Activated CD4-positive, alpha-beta T cell treated with anti-CD3 and anti-CD28 coated beads, Interleukin-2, amount 10 ng/mL, durations not matched to agents 24 days and 14 days (primary cell): ENCODE measurements around the gene ATP4A. TPM values are rescaled to one million over a fixed set of nuclear protein-coding genes. Genes with fewer than 3 reads are reported as not detected.

Source experiments
- DNase-seq: peaks from one replicate; pipeline ENCODE4 v3.0.0; 2022
- H3K27ac Mint-ChIP-seq: one replicate; pipeline ENCODE4 v1.8.0; 2022; ENCODE audit warnings: mild to moderate bottlenecking, mixed read lengths
- H3K27me3 Mint-ChIP-seq: one replicate; pipeline ENCODE4 v1.8.0; 2022; ENCODE audit warnings: mixed read lengths
- H3K36me3 Mint-ChIP-seq: one replicate; pipeline ENCODE4 v1.8.0; 2022; ENCODE audit warnings: low read depth, mild to moderate bottlenecking, mixed read lengths
- H3K4me1 Mint-ChIP-seq: one replicate; pipeline ENCODE4 v1.8.0; 2021; ENCODE audit warnings: mixed read lengths
- H3K4me3 Mint-ChIP-seq: one replicate; pipeline ENCODE4 v1.8.0; 2022; ENCODE audit warnings: mild to moderate bottlenecking, moderate library complexity, mixed read lengths
- H3K9me3 Mint-ChIP-seq: one replicate; pipeline ENCODE4 v1.8.0; 2021; ENCODE audit warnings: mixed read lengths
- intact Hi-C: fragments of 100-400 bp; cut with micrococcal nuclease; formaldehyde crosslinking; loops from one replicate; pipeline ENCODE4 v1.15.1; 2023
- total RNA-seq: library from RNA; stranded (reverse); gene quantifications from 2 replicates; pipeline ENCODE4 v1.2.3, GENCODE V29; 2022

The ATP4A gene
- total RNA-seq, 1 donor from 2014 or later, result not detected

- H3K4me1 Mint-ChIP-seq, result peaks cover 21% of the 10 kb centered on the region
- no peaks in the 10 kb centered on the region for H3K27me3 Mint-ChIP-seq
- no peak for DNase-seq
- H3K27ac Mint-ChIP-seq, result no peak overlapping the region
- H3K36me3 Mint-ChIP-seq, result peaks cover 17% of the 10 kb centered on the region
- no peaks in the 10 kb centered on the region for H3K9me3 Mint-ChIP-seq
- no peak overlapping the region for H3K4me3 Mint-ChIP-seq
- intact Hi-C loops, result loop anchor here (5.0 kb wide), 4 partner anchors 38 to 167 kb away; partner anchors contain the start of genes DMKN, KMT2B and RBM42
Measured at GRCh38 chr19:35549879-35550523, 13.5 kb downstream of the ATP4A start.

DNA sequence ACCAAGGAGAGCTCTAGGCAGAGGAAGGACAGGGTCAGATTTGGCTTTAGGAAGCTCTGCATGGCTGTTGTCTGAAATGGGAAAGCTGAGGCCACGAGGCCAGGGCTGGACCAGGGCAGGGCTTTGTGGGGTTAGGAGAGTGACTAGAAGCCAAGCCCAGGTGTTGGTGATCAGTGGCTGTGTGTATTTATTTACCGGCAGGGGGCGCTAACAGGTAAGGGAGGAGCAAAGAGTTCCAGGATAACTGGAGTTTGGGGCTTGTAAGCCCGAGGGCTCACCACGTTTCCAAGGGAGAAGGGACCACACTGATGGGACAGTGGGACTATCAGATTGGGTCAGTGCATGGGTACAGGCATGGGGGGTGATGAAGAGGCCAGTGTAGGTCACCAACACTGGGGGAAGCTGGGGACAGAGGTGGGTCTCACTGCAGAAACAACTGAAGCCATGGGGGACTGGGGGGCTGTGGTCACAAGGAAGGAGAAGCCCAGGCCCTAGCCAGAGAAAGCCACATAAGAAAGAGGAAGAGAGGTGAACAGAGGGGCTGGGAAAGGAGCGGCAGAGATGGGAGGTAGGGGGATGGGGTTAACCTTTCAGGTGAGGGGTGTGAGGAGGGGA lies 14.2 kb downstream of the ATP4A start:
- Mint-ChIP-seq H3K36me3 (peaks cover 20% of the 10 kb centered on the region), H3K9me3 (no peaks in the 10 kb centered on the region), H3K4me1 (peaks cover 26% of the 10 kb centered on the region), H3K27me3 (no peaks in the 10 kb centered on the region), H3K4me3 (no peak overlapping the region), H3K27ac (peak overlapping the region; percentile 9)
- DNase-seq, result peak; percentile 89
- intact Hi-C loops, result loop anchor here (5.0 kb wide), 4 partner anchors 37 to 168 kb away; partner anchors contain the start of genes DMKN, KMT2B and RBM42

- H3K4me1 Mint-ChIP-seq, result peaks cover 29% of the 10 kb centered on the region
- H3K27ac Mint-ChIP-seq, result peak overlapping the region; percentile 96
- no peaks in the 10 kb centered on the region for H3K9me3 Mint-ChIP-seq
- peak overlapping the region; percentile 97 for H3K4me3 Mint-ChIP-seq
- H3K36me3 Mint-ChIP-seq, result peaks cover 25% of the 10 kb centered on the region
- DNase-seq, result no peak
- intact Hi-C loops, result loop anchor here (1.0 to 5.0 kb wide), 6 partner anchors 34 to 200 kb away; partner anchors contain the start of genes DMKN, FFAR1, KMT2B and RBM42
- no peaks in the 10 kb centered on the region for H3K27me3 Mint-ChIP-seq
Measured at GRCh38 chr19:35546532-35546931, 16.9 kb downstream of the ATP4A start.

DNA sequence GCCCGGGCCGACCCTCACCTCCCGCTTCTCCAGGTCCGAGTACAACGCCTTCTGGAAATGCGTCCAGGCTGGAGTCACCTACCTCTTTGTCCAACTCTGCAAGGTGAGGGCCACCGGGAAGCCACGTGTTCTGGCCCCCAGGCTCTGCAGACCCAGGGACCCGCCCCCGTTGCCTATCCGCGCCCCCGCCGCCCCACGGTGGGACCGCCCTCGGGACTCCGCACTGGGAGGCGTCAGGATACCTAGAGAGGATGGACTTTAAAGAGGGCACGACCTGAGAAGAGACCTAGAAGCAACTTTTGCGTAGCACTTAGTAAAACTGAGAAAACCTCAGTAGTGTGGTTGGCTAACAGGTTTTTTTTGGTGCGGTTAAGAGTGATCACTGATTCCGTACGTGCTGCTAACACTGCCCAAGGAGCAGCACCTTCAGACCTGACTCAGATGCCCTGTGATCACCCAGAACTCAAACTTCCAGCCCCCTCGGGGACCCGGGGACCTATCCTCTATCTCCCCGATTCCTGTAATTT lies 17.5 kb downstream of the ATP4A start:
- Mint-ChIP-seq H3K36me3 (peaks cover 25% of the 10 kb centered on the region), H3K9me3 (no peaks in the 10 kb centered on the region), H3K27ac (peak overlapping the region; percentile 96), H3K4me3 (peak overlapping the region; percentile 97), H3K4me1 (peaks cover 29% of the 10 kb centered on the region), H3K27me3 (no peaks in the 10 kb centered on the region)
- intact Hi-C loops, result loop anchor here (1.0 to 5.0 kb wide), 7 partner anchors 34 to 199 kb away; partner anchors contain the start of genes DMKN, FFAR1, HAUS5 and KMT2B
- peak; percentile 90 for DNase-seq

GRCh38 chr19:35545001-35545854 lies 18.2 kb downstream of the ATP4A start, which contains the start of gene TMEM147:
TMEM147 (plus strand) TSS chr19:35545626; CDS start chr19:35545740, 114 bp downstream.
- H3K27ac Mint-ChIP-seq, result peak within 1 kb of the TSS; percentile 96
- H3K27me3 Mint-ChIP-seq, result no peaks in the 10 kb centered on the region
- DNase-seq, result peak; percentile 96
- intact Hi-C loops, result loop anchor here (1.0 to 5.0 kb wide), 5 partner anchors 33 to 172 kb away; partner anchors contain the start of genes DMKN, HAUS5, KMT2B and RBM42
- peaks cover 29% of the 10 kb centered on the region for H3K36me3 Mint-ChIP-seq
- peak within 1 kb of the TSS; percentile 97 for H3K4me3 Mint-ChIP-seq
- peaks cover 29% of the 10 kb centered on the region for H3K4me1 Mint-ChIP-seq
- no peaks in the 10 kb centered on the region for H3K9me3 Mint-ChIP-seq

- Mint-ChIP-seq H3K4me1 (peaks cover 28% of the 10 kb centered on the region), H3K9me3 (no peaks in the 10 kb centered on the region), H3K4me3 (peak overlapping the region; percentile 97), H3K36me3 (peaks cover 29% of the 10 kb centered on the region), H3K27me3 (no peaks in the 10 kb centered on the region), H3K27ac (peak overlapping the region; percentile 88)
- no peak for DNase-seq
- intact Hi-C loops, result no loop called here
Measured at GRCh38 chr19:35544110-35544802, 19.2 kb downstream of the ATP4A start.

DNA sequence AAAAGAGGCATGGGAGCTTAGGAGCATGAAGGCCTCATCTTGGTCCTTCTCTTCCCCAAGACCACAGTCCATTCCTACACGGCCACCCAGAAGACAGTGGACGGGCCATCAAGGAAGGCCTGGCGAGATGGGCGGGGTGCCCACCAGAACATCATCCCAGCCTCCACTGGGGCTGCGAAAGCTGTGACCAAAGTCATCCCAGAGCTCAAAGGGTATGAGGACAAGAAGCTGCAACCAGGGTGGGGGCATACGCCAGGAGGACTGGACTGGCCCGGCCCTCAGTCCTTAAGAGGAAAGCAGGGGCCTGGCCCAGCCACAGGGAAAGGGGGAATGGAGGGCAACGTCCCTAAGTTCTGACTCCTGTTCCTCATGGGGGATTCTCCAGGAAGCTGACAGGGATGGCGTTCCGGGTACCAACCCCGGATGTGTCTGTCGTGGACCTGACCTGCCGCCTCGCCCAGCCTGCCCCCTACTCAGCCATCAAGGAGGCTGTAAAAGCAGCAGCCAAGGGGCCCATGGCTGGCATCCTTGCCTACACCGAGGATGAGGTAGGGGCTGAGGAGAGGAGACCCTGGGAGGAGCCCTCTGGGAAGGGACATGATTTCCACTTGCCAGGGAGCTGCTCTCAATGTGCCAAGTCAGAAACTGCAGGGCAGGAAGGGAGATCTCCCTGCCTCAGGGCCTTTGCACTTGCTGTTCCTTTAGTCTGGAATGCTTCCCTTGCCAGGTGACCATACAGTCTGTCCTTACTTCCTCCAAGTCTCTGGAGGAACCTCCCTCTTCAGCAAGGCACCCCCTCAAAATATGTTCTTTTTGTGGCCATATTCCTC lies 20.0 kb downstream of the ATP4A start:
- Mint-ChIP-seq H3K27ac (no peak overlapping the region), H3K4me3 (no peak overlapping the region), H3K9me3 (no peaks in the 10 kb centered on the region), H3K4me1 (peaks cover 23% of the 10 kb centered on the region), H3K36me3 (peaks cover 25% of the 10 kb centered on the region), H3K27me3 (no peaks in the 10 kb centered on the region)
- DNase-seq, result no peak
- intact Hi-C loops, result no loop called here

- H3K36me3 Mint-ChIP-seq, result peaks cover 17% of the 10 kb centered on the region
- intact Hi-C loops, result no loop called here
- no peak for DNase-seq
- no peak overlapping the region for H3K27ac Mint-ChIP-seq
- H3K9me3 Mint-ChIP-seq, result no peaks in the 10 kb centered on the region
- H3K4me3 Mint-ChIP-seq, result no peak overlapping the region
- H3K4me1 Mint-ChIP-seq, result peaks cover 20% of the 10 kb centered on the region
- H3K27me3 Mint-ChIP-seq, result no peaks in the 10 kb centered on the region
Measured at GRCh38 chr19:35542209-35542608, 21.2 kb downstream of the ATP4A start.

DNA sequence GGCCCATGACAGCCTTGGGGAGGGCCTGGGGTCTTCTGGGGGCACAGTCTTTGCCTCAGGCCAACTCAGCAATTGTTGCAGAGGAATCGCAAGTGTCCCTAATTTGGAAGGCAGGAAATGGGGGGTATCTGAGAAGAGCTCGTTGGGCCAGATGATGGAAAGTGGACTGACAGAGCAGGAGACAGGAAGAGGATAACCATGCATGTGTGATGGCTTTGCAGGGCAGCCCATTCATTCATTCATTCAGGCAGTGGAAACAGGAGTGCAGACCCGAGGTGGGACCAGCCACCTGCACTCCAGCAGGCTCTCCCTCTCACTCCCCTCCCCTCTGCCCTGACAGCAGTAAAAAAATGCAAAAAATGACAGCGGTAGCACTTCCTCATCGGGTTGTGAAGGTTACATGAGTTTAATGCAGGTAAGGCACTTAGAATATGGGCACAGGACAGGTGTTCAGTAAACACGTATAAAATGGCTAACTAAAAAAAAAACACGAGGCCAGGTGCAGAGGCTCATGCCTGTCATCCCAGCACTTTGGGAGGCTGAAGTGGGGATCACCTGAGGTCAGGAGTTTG lies 23.0 kb downstream of the ATP4A start:
- Mint-ChIP-seq H3K4me3 (no peak overlapping the region), H3K27me3 (no peaks in the 10 kb centered on the region), H3K9me3 (no peaks in the 10 kb centered on the region), H3K36me3 (peaks cover 13% of the 10 kb centered on the region), H3K27ac (no peak overlapping the region), H3K4me1 (peaks cover 8% of the 10 kb centered on the region)
- intact Hi-C loops, result no loop called here
- no peak for DNase-seq

GRCh38 chr19:35539850-35540249 lies 23.6 kb downstream of the ATP4A start:
- Mint-ChIP-seq H3K27me3 (peaks cover 2% of the 10 kb centered on the region), H3K9me3 (no peaks in the 10 kb centered on the region), H3K27ac (no peak overlapping the region), H3K36me3 (peaks cover 12% of the 10 kb centered on the region), H3K4me3 (no peak overlapping the region), H3K4me1 (peaks cover 8% of the 10 kb centered on the region)
- intact Hi-C loops, result no loop called here
- DNase-seq, result no peak

- Mint-ChIP-seq H3K27ac (no peak overlapping the region), H3K27me3 (peaks cover 3% of the 10 kb centered on the region), H3K4me1 (peaks cover 3% of the 10 kb centered on the region), H3K4me3 (no peak overlapping the region), H3K9me3 (no peaks in the 10 kb centered on the region), H3K36me3 (peaks cover 10% of the 10 kb centered on the region)
- intact Hi-C loops, result no loop called here
- DNase-seq, result no peak
Measured at GRCh38 chr19:35539314-35539713, 24.1 kb downstream of the ATP4A start.

DNA sequence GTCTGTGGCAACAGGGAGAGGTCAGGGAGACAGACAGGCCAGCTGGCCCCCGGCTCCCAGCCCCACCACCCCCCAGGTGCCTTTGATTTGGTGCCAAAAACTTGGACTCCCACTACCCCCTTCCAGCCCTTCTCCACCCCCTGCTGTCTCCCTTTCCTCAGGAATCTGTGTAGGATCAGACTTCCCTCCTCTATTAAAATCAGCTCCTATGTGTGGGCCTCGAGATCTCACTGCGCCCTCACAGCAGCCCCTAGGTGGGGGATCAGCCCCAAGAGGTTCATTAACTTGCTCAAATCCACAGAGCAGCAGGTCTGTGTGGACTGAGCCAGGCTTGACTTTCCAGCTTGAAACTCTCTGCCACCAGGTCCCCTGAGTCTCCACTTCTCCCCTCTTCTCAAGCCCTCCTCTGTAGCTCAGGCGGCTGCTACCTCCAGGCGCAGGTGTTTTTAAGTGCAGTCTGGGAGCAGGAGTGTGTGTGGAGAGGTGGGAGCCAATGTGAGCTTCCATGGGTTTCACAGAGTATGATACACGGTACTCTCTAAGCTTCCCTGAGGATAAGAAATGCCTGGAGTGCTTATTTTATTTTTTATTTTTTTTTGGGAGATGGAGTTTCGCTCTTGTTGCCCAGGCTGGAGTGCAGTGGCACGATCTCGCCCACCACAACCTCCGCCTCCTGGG lies 28.5 kb downstream of the ATP4A start:
- no peak overlapping the region for H3K27ac Mint-ChIP-seq
- H3K4me3 Mint-ChIP-seq, result no peak overlapping the region
- no peaks in the 10 kb centered on the region for H3K9me3 Mint-ChIP-seq
- no peak for DNase-seq
- H3K4me1 Mint-ChIP-seq, result peaks cover 5% of the 10 kb centered on the region
- intact Hi-C loops, result no loop called here
- H3K36me3 Mint-ChIP-seq, result no peaks in the 10 kb centered on the region
- H3K27me3 Mint-ChIP-seq, result peaks cover 24% of the 10 kb centered on the region
